ENCODE measurements around the gene B3GNT9. TPM values are rescaled to one million over a fixed set of nuclear protein-coding genes. Genes with fewer than 3 reads are reported as not detected.
A peak's percentile ranks its signal among the peaks of the same experiment; 100 is the strongest.

B3GNT9 gene
- total and polyA plus RNA-seq, 2 of the 8 experiments (the other 6 are each of a cell fraction or from before 2014, with no cell fraction given) = 3.5 to 9.0 TPM

- TF ChIP-seq HDAC2 (IDR thresholded peaks at IDR 0.05; ENCODE audit: borderline replicate concordance in 1 of 2, low read depth in 2 of 2, low read length in 2 of 2) (peak; percentile 78 to 92; a peak in 3 of 4 replicates), EGR1 (IDR thresholded peaks at IDR 0.05; ENCODE audit: borderline replicate concordance, low read depth, low read length) (peak; percentile 69), RAD21 (IDR thresholded peaks at IDR 0.05 in 1 of 2, conservative IDR thresholded peaks at IDR 0.05 in 1 of 2; ENCODE audit: low read depth in 2 of 2, low read length in 2 of 2) (peak; percentile 74 to 83), ATF2 (IDR thresholded peaks at IDR 0.05; ENCODE audit: low read length) (no peak; the same call in 1 of the 2 replicates), SP4 (IDR thresholded peaks at IDR 0.05; ENCODE audit: low read length) (peak; percentile 74; the same call in 1 of the 2 replicates), YY1 (IDR thresholded peaks at IDR 0.05; ENCODE audit: low read depth, low read length) (peak; percentile 67), RBBP5 (IDR thresholded peaks at IDR 0.05; ENCODE audit: borderline replicate concordance, low read depth, low read length) (0 out of 2 replicates have a peak, but pooled peaks have one; percentile 66), SUZ12 (IDR thresholded peaks at IDR 0.05; ENCODE audit: low read length) (peak; percentile 59), CEBPB (IDR thresholded peaks at IDR 0.05; ENCODE audit: low read depth, low read length) (no peak), SAP30 (IDR thresholded peaks at IDR 0.05; ENCODE audit: insufficient read depth, insufficient replicate concordance, low read length) (peak; percentile 97), CHD2 (IDR thresholded peaks at IDR 0.05; ENCODE audit: low read length) (peak; percentile 67; the same call in 1 of the 2 replicates)
Observed at GRCh38 chr16:67184995-67185650, 34.3 kb upstream of the B3GNT9 start (continued).
